ENCODE measurements around the gene NUP210L. TPM values are rescaled to one million over a fixed set of nuclear protein-coding genes. Genes with fewer than 3 reads are reported as not detected.

The NUP210L gene
- total RNA-seq, 2 experiments from 2014 or later, result 0.03 to 0.06 TPM

- H2AFZ ChIP-seq (ENCODE audit: low read length), result no peak within 1 kb of the TSS
- CTCF ChIA-PET (ENCODE audit: unreplicated experiment), result no interaction called here
- H3K4me2 ChIP-seq (ENCODE audit: low read length), result no peak within 1 kb of the TSS
- intact Hi-C loops (cut with micrococcal nuclease; ENCODE audit: unreplicated experiment), result no loop called here
- no peaks in the 10 kb centered on the region for H4K20me1 ChIP-seq (ENCODE audit: insufficient read depth, low read length)
- H3K36me3 ChIP-seq (ENCODE audit: insufficient read depth, low read length), result no peaks in the 10 kb centered on the region
- H3K79me2 ChIP-seq (ENCODE audit: insufficient read depth, low read depth, low read length), result no peaks in the 10 kb centered on the region
- BruUV-seq (replicated peaks), result no TSS peak
- no peak for DNase-seq (ENCODE audit: low spot score)
- no peaks in the 10 kb centered on the region for H3K4me1 ChIP-seq (ENCODE audit: insufficient read depth, low read length, poor library complexity, severe bottlenecking)
- no peak within 1 kb of the TSS for H3K4me3 ChIP-seq (ENCODE audit: low read depth, low read length, poor library complexity, severe bottlenecking)
- POLR2A ChIA-PET, result interaction anchor here (1.2 to 1.3 kb wide), 2 partner anchors 12 to 27 kb away, joined by 3 to 4 read pairs; no protein-coding TSS in a partner anchor
- H3K9me3 ChIP-seq (ENCODE audit: low read length), result no peaks in the 10 kb centered on the region
- no peaks in the 10 kb centered on the region for H3K9me2 ChIP-seq (ENCODE audit: insufficient read depth, low read length)
- TF ChIP-seq CTCF (conservative IDR thresholded peaks at IDR 0.05; ENCODE audit: low read length) (no peak), EZH2phosphoT487 (IDR thresholded peaks at IDR 0.05; ENCODE audit: borderline replicate concordance, low read depth, low read length) (no peak)
- no peak within 1 kb of the TSS for H3K27ac ChIP-seq (ENCODE audit: low read depth, low read length, poor library complexity, severe bottlenecking)
Observed at GRCh38 chr1:154191990-154192461, 37.2 kb upstream of the NUP210L start, which contains the start of gene TPM3. Gene TPM3, minus strand, starts transcription at chr1:154192100. Its CDS starts 82 bp downstream, at chr1:154192018.

- Histone ChIP-seq H3K9me3 (ENCODE audit: low read length) (no peaks in the 10 kb centered on the region), H3K27ac (ENCODE audit: low read depth, low read length, poor library complexity, severe bottlenecking) (no peak overlapping the region), H3K79me2 (ENCODE audit: insufficient read depth, low read depth, low read length) (no peaks in the 10 kb centered on the region), H3K36me3 (ENCODE audit: insufficient read depth, low read length) (no peaks in the 10 kb centered on the region), H3K9me2 (ENCODE audit: insufficient read depth, low read length) (no peaks in the 10 kb centered on the region), H3K4me3 (ENCODE audit: low read depth, low read length, poor library complexity, severe bottlenecking) (no peak overlapping the region), H4K20me1 (ENCODE audit: insufficient read depth, low read length) (no peaks in the 10 kb centered on the region), H3K4me1 (ENCODE audit: insufficient read depth, low read length, poor library complexity, severe bottlenecking) (no peaks in the 10 kb centered on the region), H2AFZ (ENCODE audit: low read length) (no peak overlapping the region), H3K4me2 (ENCODE audit: low read length) (no peak overlapping the region)
- BruUV-seq (replicated peaks), result no TSS peak
- ChIA-PET CTCF (ENCODE audit: unreplicated experiment) (no interaction called here), POLR2A (no interaction called here)
- intact Hi-C loops (cut with micrococcal nuclease; ENCODE audit: unreplicated experiment), result no loop called here
- no peak for DNase-seq (ENCODE audit: low spot score)
- TF ChIP-seq EZH2phosphoT487 (IDR thresholded peaks at IDR 0.05; ENCODE audit: borderline replicate concordance, low read depth, low read length), result no peak
- TF ChIP-seq CTCF (conservative IDR thresholded peaks at IDR 0.05; ENCODE audit: low read length), result no peak
Observed at GRCh38 chr1:154190550-154190949, 35.7 kb upstream of the NUP210L start.

- peak; percentile 24 for DNase-seq (ENCODE audit: low spot score)
- BruUV-seq (replicated peaks), result no TSS peak
- CTCF ChIA-PET (ENCODE audit: unreplicated experiment), result no interaction called here
- Histone ChIP-seq H3K36me3 (ENCODE audit: insufficient read depth, low read length) (no peaks in the 10 kb centered on the region; the same call in 1 of the 2 replicates), H4K20me1 (ENCODE audit: insufficient read depth, low read length) (no peaks in the 10 kb centered on the region; the same call in 1 of the 2 replicates), H3K4me1 (ENCODE audit: insufficient read depth, low read length, poor library complexity, severe bottlenecking) (peaks cover 3% of the 10 kb centered on the region), H3K79me2 (ENCODE audit: insufficient read depth, low read depth, low read length) (peaks cover 9% of the 10 kb centered on the region), H3K9me2 (ENCODE audit: insufficient read depth, low read length) (no peaks in the 10 kb centered on the region), H3K9me3 (ENCODE audit: low read length) (no peaks in the 10 kb centered on the region), H3K4me3 (ENCODE audit: low read depth, low read length, poor library complexity, severe bottlenecking) (no peak overlapping the region), H3K27ac (ENCODE audit: low read depth, low read length, poor library complexity, severe bottlenecking) (no peak overlapping the region), H2AFZ (ENCODE audit: low read length) (no peak overlapping the region), H3K4me2 (ENCODE audit: low read length) (no peak overlapping the region)
- intact Hi-C loops (cut with micrococcal nuclease; ENCODE audit: unreplicated experiment), result loop anchor here (1.0 to 10.0 kb wide), 3 partner anchors 85 to 288 kb away; partner anchors contain the start of gene HAX1
- POLR2A ChIA-PET, result no interaction called here
- TF ChIP-seq EZH2phosphoT487 (IDR thresholded peaks at IDR 0.05; ENCODE audit: borderline replicate concordance, low read depth, low read length) (no peak), CTCF (conservative IDR thresholded peaks at IDR 0.05; ENCODE audit: low read length) (no peak)
Observed at GRCh38 chr1:154186852-154187501, 32.1 kb upstream of the NUP210L start.
